Breast epithelium (tissue), 4 donors: Measurements from ENCODE around the gene ZNF322. TPM values are rescaled to one million over a fixed set of nuclear protein-coding genes. Genes with fewer than 3 reads are reported as not detected.

Source experiments
- DNase-seq, 2 donors: peaks; one replicate each; pipeline ENCODE4 v3.0.0-alpha.2; 2019; ENCODE audit warnings: low spot score in 2 of 2
- H3K27ac ChIP-seq, 2 donors: fragments of 200-600 bp; sonication (generic) in 1 of 2; one replicate each; pipeline ENCODE4 v1.5.1; 2016 to 2019; ENCODE audit warnings: mild to moderate bottlenecking in 1 of 2
- H3K27me3 ChIP-seq, 2 donors: fragments of 200-600 bp; sonication (generic) in 1 of 2; one replicate each; pipeline versions ENCODE4 v1.5.1 to v1.6.0; 2017 to 2019; ENCODE audit warnings: control low read depth in 1 of 2, mild to moderate bottlenecking in 1 of 2
- H3K36me3 ChIP-seq: fragments of 200-600 bp; one replicate; pipeline ENCODE4 v1.5.1; 2019
- H3K4me1 ChIP-seq, 2 donors: fragments of 200-600 bp; sonication (generic); one replicate each; pipeline ENCODE4 v1.5.1; 2016 to 2019; ENCODE audit warnings: control low read depth in 1 of 2
- H3K4me3 ChIP-seq, 3 donors: fragments of 200-600 bp; sonication (generic); 1 replicate in 2 of 3; 2 replicates in 1 of 3; pipeline ENCODE4 v1.5.1; 2016 to 2019; ENCODE audit warnings: mild to moderate bottlenecking in 3 of 3, moderate library complexity in 2 of 3
- H3K9me3 ChIP-seq, 2 donors: fragments of 200-600 bp; sonication (generic) in 1 of 2; one replicate each; pipeline ENCODE4 v1.5.1; 2016 to 2019; ENCODE audit warnings: control low read depth in 1 of 2
- POLR2A ChIP-seq: fragments of 450-650 bp; IDR thresholded peaks from one replicate; pipeline ENCODE4 v1.6.1; 2016; ENCODE audit warnings: antibody characterized with exemption, mild to moderate bottlenecking, moderate library complexity
- POLR2AphosphoS5 ChIP-seq, 3 donors: sonication (generic); formaldehyde crosslinking; IDR thresholded peaks; one replicate each; pipeline ENCODE4 v1.6.1; 2017; ENCODE audit warnings: antibody characterized with exemption in 3 of 3
- intact Hi-C: fragments of 100-400 bp; cut with DNase I; formaldehyde crosslinking; loops from one replicate; pipeline ENCODE4 v1.15.1; 2023; ENCODE audit warnings: low total_unique reads
- total RNA-seq, 3 donors: library from RNA; depleted of rRNA; stranded (reverse); fragments of >200 nt; gene quantifications; one replicate each; pipeline ENCODE4 v1.1.0, GENCODE V29; 2016
- TF ChIP-seq, protein P1 (sequence below), 3 donors: fragments of 450-650 bp; IDR thresholded peaks; one replicate each; pipeline ENCODE4 v1.5.1; 2016 to 2017; ENCODE audit warnings: antibody characterized with exemption in 3 of 3, mild to moderate bottlenecking in 3 of 3, moderate library complexity in 3 of 3

Gene ZNF322
- total RNA-seq, 3 donors from 2014 or later: 12.6 to 28.5 (median 16.4) TPM

DNA sequence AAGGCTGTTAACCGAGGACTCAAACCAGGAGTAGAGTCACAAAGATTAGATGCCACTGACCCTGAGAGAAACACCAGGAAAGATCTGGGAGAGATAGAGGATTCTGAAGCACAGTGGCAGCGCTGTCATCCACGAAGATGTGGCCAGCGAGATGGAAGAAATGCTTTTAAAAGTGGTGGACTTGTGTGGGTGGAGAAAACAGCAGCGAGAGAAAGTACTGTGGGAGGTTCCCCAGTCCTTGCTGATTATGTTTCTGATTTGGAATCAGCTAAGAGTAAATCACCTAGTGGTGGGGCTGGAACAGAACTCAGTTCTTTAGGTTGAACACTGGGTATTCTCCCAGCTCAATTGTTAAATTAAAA is 435 bp upstream of the ZNF322 start:
- no peak for DNase-seq
- Histone ChIP-seq H3K36me3 (peaks cover 5% of the 10 kb centered on the region), H3K4me3 (peak overlapping the region; percentile 57 to 80 (median 62)), H3K4me1 (peaks cover 0 to 7% of the 10 kb centered on the region in 2 donors), H3K27ac (peak overlapping the region; percentile 75 to 84), H3K9me3 (no peaks in the 10 kb centered on the region), H3K27me3 (peaks cover 0 to 8% of the 10 kb centered on the region in 2 donors)
- TF ChIP-seq, protein P1, sequence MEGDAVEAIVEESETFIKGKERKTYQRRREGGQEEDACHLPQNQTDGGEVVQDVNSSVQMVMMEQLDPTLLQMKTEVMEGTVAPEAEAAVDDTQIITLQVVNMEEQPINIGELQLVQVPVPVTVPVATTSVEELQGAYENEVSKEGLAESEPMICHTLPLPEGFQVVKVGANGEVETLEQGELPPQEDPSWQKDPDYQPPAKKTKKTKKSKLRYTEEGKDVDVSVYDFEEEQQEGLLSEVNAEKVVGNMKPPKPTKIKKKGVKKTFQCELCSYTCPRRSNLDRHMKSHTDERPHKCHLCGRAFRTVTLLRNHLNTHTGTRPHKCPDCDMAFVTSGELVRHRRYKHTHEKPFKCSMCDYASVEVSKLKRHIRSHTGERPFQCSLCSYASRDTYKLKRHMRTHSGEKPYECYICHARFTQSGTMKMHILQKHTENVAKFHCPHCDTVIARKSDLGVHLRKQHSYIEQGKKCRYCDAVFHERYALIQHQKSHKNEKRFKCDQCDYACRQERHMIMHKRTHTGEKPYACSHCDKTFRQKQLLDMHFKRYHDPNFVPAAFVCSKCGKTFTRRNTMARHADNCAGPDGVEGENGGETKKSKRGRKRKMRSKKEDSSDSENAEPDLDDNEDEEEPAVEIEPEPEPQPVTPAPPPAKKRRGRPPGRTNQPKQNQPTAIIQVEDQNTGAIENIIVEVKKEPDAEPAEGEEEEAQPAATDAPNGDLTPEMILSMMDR (IDR thresholded peaks at IDR 0.05): peak in 1 of 3 donors; percentile 13
- TF ChIP-seq POLR2A (no peak), POLR2AphosphoS5 (IDR thresholded peaks at IDR 0.05) (no peak)
- intact Hi-C loops: no loop called here

DNA sequence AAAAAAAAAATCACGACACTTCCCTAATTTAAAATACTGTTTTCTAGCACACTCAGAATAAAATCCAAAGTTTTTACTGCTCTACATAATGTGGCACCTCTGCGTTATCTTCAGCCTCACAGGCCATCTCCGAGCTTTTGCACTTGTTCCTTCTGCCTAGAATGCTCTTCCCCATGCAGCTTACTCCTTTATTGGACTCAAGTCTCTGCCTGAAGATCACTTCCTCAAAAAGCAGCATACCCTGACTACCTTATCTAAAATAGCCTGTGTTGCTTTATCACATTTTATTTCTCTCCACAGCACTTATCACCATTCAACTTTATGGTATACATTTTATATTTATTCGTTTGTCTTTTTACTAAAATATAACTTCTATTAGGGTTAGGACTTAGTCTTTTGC is 2.3 kb downstream of the ZNF322 start:
- no peak for DNase-seq
- H3K27me3 ChIP-seq: no peaks in the 10 kb centered on the region
- H3K9me3 ChIP-seq: no peaks in the 10 kb centered on the region
- intact Hi-C loops: no loop called here
- peaks cover 5% of the 10 kb centered on the region for H3K36me3 ChIP-seq
- TF ChIP-seq, protein P1 (IDR thresholded peaks at IDR 0.05): no peak
- TF ChIP-seq POLR2AphosphoS5 (IDR thresholded peaks at IDR 0.05) (no peak), POLR2A (no peak)
- peaks cover 0 to 7% of the 10 kb centered on the region in 2 donors for H3K4me1 ChIP-seq
- no peak overlapping the region for H3K4me3 ChIP-seq
- no peak overlapping the region for H3K27ac ChIP-seq

DNA sequence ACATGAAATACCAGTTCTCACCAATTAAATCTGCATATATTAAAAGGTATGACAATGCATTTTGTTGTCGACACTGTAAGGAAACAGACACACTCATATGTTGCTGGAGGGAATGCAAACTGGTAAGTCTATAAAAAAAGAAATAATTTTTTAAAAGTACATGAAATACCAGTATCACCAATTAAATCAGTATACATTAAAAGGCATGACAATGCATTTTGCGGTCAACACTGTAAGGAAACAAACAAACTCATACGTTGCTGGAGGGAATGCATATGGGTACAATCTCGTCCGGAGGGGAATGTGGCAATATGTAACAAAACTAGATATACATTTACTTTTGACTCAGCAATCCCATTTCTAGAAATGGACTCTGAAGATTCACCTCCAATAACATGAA is 6.5 kb downstream of the ZNF322 start:
- intact Hi-C loops: no loop called here
- no peak for DNase-seq
- TF ChIP-seq, protein P1 (IDR thresholded peaks at IDR 0.05): no peak
- no peak for TF ChIP-seq POLR2A
- TF ChIP-seq POLR2AphosphoS5 (IDR thresholded peaks at IDR 0.05): no peak
- no peak overlapping the region for H3K4me3 ChIP-seq
- no peaks in the 10 kb centered on the region for H3K27me3 ChIP-seq
- H3K36me3 ChIP-seq: peaks cover 5% of the 10 kb centered on the region
- no peaks in the 10 kb centered on the region for H3K4me1 ChIP-seq
- no peak overlapping the region for H3K27ac ChIP-seq
- H3K9me3 ChIP-seq: peaks cover 0 to 11% of the 10 kb centered on the region in 2 donors

DNA sequence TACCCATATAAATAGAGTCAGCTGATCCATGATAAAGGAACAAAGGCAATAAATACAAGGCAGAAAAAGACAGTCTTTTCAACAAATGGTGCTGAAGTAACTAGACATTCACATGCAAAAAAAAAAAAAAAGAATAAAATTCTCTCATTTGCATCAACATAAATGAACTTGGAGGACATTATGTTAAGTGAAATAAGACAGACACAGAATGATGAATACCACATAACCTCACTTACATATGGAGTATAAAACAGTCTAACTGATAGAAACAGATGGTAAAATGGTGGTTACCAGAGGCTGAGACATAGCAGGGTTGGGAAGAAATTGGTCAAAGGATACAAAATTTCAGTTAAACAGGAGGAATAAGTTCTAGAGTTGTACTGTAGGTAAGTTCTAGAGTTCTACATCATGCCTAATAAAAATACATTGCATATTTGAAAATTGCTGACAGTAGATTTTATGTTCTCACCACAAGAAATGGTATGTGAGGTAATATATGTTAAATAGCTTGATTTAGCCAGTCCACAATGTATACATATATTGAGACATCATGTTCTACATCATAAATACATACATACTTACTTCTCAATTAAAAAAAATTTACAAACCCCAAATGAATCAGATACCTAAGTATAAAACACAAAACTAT is 8.3 kb downstream of the ZNF322 start:
- no peak overlapping the region for H3K27ac ChIP-seq
- intact Hi-C loops: no loop called here

GRCh38 chr6:26646074-26646473 is 13.5 kb downstream of the ZNF322 start:
- no peak for DNase-seq
- no peaks in the 10 kb centered on the region for H3K36me3 ChIP-seq
- intact Hi-C loops: no loop called here

More for the DNA sequence above, 8.3 kb downstream of the ZNF322 start:
- no peak for TF ChIP-seq POLR2AphosphoS5 (IDR thresholded peaks at IDR 0.05)
- TF ChIP-seq, protein P1 (IDR thresholded peaks at IDR 0.05): no peak
- TF ChIP-seq POLR2A: no peak
- no peaks in the 10 kb centered on the region for H3K27me3 ChIP-seq
- H3K4me3 ChIP-seq: no peak overlapping the region
- no peak for DNase-seq
- no peaks in the 10 kb centered on the region for H3K4me1 ChIP-seq
- H3K36me3 ChIP-seq: peaks cover 5% of the 10 kb centered on the region
- peaks cover 0 to 13% of the 10 kb centered on the region in 2 donors for H3K9me3 ChIP-seq

More at GRCh38 chr6:26646074-26646473, 13.5 kb downstream of the ZNF322 start:
- Histone ChIP-seq H3K9me3 (peaks cover 0 to 13% of the 10 kb centered on the region in 2 donors), H3K4me3 (no peak overlapping the region), H3K27me3 (no peaks in the 10 kb centered on the region), H3K27ac (no peak overlapping the region), H3K4me1 (no peaks in the 10 kb centered on the region)
- TF ChIP-seq POLR2A: no peak
- TF ChIP-seq POLR2AphosphoS5 (IDR thresholded peaks at IDR 0.05): no peak
- TF ChIP-seq, protein P1 (IDR thresholded peaks at IDR 0.05): no peak
